ENCODE data around the gene ZMYND11.

DNA sequence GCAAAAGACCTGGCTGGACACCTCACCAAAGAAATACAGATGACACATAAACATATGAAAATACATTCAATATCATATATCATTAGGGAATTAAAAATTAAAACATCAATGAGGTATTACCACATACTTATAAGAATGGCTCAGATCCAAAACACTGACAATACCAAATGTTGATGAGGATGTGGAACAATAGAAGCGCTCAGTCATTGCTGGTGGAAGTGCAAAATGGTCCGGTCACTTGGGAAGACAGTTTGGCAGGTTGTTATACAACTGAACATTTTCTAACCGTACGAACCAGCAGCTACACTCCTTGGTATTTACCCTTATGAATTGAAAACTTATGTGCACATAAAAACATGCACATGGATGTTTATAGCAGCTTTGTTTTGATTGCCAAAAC, 38.5 kb downstream of the ZMYND11 start:
- TF ChIP-seq TRIM28 (IDR thresholded peaks at IDR 0.05) (no peak), TBP (optimal IDR thresholded peaks at IDR 0.05; ENCODE audit: low read depth, low read length) (no peak), JUND (IDR thresholded peaks at IDR 0.05; ENCODE audit: borderline replicate concordance, low read depth, low read length) (no peak), JUND (tag; IDR thresholded peaks at IDR 0.05; ENCODE audit: borderline replicate concordance, low read depth, low read length) (no peak), ZNF274 (IDR thresholded peaks at IDR 0.05; ENCODE audit: borderline replicate concordance, low read depth, low read length) (no peak), SMARCC2 (IDR thresholded peaks at IDR 0.05; ENCODE audit: low read depth) (no peak), BDP1 (IDR thresholded peaks at IDR 0.05; ENCODE audit: insufficient read depth, insufficient read length) (no peak), TAF9B (IDR thresholded peaks at IDR 0.05; ENCODE audit: partially characterized antibody) (no peak), U2AF2 (optimal IDR thresholded peaks at IDR 0.05; ENCODE audit: low read depth, low read length) (no peak)
- TF ChIP-seq, protein P1, sequence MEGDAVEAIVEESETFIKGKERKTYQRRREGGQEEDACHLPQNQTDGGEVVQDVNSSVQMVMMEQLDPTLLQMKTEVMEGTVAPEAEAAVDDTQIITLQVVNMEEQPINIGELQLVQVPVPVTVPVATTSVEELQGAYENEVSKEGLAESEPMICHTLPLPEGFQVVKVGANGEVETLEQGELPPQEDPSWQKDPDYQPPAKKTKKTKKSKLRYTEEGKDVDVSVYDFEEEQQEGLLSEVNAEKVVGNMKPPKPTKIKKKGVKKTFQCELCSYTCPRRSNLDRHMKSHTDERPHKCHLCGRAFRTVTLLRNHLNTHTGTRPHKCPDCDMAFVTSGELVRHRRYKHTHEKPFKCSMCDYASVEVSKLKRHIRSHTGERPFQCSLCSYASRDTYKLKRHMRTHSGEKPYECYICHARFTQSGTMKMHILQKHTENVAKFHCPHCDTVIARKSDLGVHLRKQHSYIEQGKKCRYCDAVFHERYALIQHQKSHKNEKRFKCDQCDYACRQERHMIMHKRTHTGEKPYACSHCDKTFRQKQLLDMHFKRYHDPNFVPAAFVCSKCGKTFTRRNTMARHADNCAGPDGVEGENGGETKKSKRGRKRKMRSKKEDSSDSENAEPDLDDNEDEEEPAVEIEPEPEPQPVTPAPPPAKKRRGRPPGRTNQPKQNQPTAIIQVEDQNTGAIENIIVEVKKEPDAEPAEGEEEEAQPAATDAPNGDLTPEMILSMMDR (IDR thresholded peaks at IDR 0.05 in 2 of 3, conservative IDR thresholded peaks at IDR 0.05 in 1 of 3; ENCODE audit: insufficient read depth in 2 of 3, low read depth in 1 of 3, low read length in 3 of 3): no peak
- TF ChIP-seq, protein P2, sequence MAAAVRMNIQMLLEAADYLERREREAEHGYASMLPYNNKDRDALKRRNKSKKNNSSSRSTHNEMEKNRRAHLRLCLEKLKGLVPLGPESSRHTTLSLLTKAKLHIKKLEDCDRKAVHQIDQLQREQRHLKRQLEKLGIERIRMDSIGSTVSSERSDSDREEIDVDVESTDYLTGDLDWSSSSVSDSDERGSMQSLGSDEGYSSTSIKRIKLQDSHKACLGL (CRISPR knock-in tag; IDR thresholded peaks at IDR 0.05; ENCODE audit: borderline replicate concordance, poor library complexity, severe bottlenecking): no peak
- TF ChIP-seq, protein P3, sequence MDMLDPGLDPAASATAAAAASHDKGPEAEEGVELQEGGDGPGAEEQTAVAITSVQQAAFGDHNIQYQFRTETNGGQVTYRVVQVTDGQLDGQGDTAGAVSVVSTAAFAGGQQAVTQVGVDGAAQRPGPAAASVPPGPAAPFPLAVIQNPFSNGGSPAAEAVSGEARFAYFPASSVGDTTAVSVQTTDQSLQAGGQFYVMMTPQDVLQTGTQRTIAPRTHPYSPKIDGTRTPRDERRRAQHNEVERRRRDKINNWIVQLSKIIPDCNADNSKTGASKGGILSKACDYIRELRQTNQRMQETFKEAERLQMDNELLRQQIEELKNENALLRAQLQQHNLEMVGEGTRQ (CRISPR knock-in tag; IDR thresholded peaks at IDR 0.05): no peak
- TF ChIP-seq, protein P4, sequence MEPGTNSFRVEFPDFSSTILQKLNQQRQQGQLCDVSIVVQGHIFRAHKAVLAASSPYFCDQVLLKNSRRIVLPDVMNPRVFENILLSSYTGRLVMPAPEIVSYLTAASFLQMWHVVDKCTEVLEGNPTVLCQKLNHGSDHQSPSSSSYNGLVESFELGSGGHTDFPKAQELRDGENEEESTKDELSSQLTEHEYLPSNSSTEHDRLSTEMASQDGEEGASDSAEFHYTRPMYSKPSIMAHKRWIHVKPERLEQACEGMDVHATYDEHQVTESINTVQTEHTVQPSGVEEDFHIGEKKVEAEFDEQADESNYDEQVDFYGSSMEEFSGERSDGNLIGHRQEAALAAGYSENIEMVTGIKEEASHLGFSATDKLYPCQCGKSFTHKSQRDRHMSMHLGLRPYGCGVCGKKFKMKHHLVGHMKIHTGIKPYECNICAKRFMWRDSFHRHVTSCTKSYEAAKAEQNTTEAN (CRISPR knock-in tag; IDR thresholded peaks at IDR 0.05): no peak

All from K562 (cell line).